Small intestine (tissue), 7 donors: Measurements from ENCODE around the gene STAG1. TPM values are rescaled to one million over a fixed set of nuclear protein-coding genes. Genes with fewer than 3 reads are reported as not detected.
"Not testable (repeated sequence)": the region's sequence is repeated elsewhere in the genome, so short reads cannot be mapped to it uniquely, and the experiment has no call there.

Experiments used
- DNase-seq, 2 donors: peaks; one replicate each; pipeline versions ENCODE4 v3.0.0 to v3.0.0-alpha.2; 2013
- FAIRE-seq: peaks from 2 replicates; lab custom pipeline; 2012; peaks lifted over from hg19 to GRCh38; lab: Jason Lieb, UNC
- H3K27ac ChIP-seq, 3 donors: one replicate each; pipeline ENCODE4 v1.5.1; 2013; ENCODE audit warnings: low read length in 2 of 3, mild to moderate bottlenecking in 2 of 3, control low read depth in 1 of 3, inconsistent platforms in 1 of 3, low read depth in 1 of 3, moderate library complexity in 1 of 3
- H3K27me3 ChIP-seq, 3 donors: one replicate each; pipeline ENCODE4 v1.6.1; 2013; ENCODE audit warnings: low read length in 3 of 3, inconsistent platforms in 1 of 3; ENCODE audit not compliant: control insufficient read depth in 3 of 3, insufficient read depth in 3 of 3
- H3K36me3 ChIP-seq, 3 donors: one replicate each; pipeline ENCODE4 v1.6.1; 2013; ENCODE audit warnings: low read length in 3 of 3, inconsistent platforms in 1 of 3, low read depth in 1 of 3, mild to moderate bottlenecking in 1 of 3, moderate library complexity in 1 of 3; ENCODE audit not compliant: control insufficient read depth in 3 of 3, insufficient read depth in 2 of 3
- H3K4me1 ChIP-seq, 3 donors: one replicate each; pipeline ENCODE4 v1.6.1; 2013; ENCODE audit warnings: low read length in 2 of 3, inconsistent platforms in 1 of 3, low read depth in 1 of 3, mild to moderate bottlenecking in 1 of 3, moderate library complexity in 1 of 3; ENCODE audit not compliant: control insufficient read depth in 3 of 3, insufficient read depth in 2 of 3
- H3K4me3 ChIP-seq, 3 donors: one replicate each; pipeline ENCODE4 v1.5.1; 2013; ENCODE audit warnings: low read length in 3 of 3, control low read depth in 1 of 3, inconsistent platforms in 1 of 3, low read depth in 1 of 3, mild to moderate bottlenecking in 1 of 3, moderate library complexity in 1 of 3
- H3K9me3 ChIP-seq, 2 donors: one replicate each; pipeline ENCODE4 v1.6.1; 2013; ENCODE audit warnings: low read depth in 1 of 2, low read length in 1 of 2; ENCODE audit not compliant: control insufficient read depth in 2 of 2, insufficient read depth in 1 of 2
- WGBS, 3 donors: extraction: QIAGEN DNeasy Blood & Tissue Kit; methylation state at CpG; one replicate each; pipeline ENCODE4 v1.1.7; 2013; 5-methylcytosine and 5-hydroxymethylcytosine counted together
- polyA plus RNA-seq, 4 donors: library from polyadenylated mRNA; stranded (reverse) in 3 of 4; unstranded in 1 of 4; fragments of 200-250 nt in 3 of 4; fragments of 120-200 nt in 1 of 4; gene quantifications; one replicate each; pipeline versions ENCODE4 v1.2.1 to v1.2.3, GENCODE V29; 2013
- donor health status: healthy with polysubstance abuse.
- donor health status: control.
- donor health status: control.
- donor health status: Bipolar disorder and iron deficiency.
- donor health status: healthy.

STAG1 gene
- polyA plus RNA-seq, 4 donors: 10.0 to 29.9 (median 11.4) TPM

GRCh38 chr3:136667081-136667480, 85.1 kb downstream of the STAG1 start:
- Histone ChIP-seq H3K27me3 (no peaks in the 10 kb centered on the region), H3K4me1 (no peaks in the 10 kb centered on the region), H3K9me3 (no peaks in the 10 kb centered on the region), H3K36me3 (peaks cover 0 to 15% (median 3%) of the 10 kb centered on the region in 3 donors), H3K4me3 (no peak overlapping the region), H3K27ac (no peak overlapping the region)
- WGBS, 3 donors: 75 to 89% (median 86%) methylated on average over 2 of the region's 2 CpGs
- no peak for FAIRE-seq
- DNase-seq: peak in 1 of 2 donors; percentile 12

DNA sequence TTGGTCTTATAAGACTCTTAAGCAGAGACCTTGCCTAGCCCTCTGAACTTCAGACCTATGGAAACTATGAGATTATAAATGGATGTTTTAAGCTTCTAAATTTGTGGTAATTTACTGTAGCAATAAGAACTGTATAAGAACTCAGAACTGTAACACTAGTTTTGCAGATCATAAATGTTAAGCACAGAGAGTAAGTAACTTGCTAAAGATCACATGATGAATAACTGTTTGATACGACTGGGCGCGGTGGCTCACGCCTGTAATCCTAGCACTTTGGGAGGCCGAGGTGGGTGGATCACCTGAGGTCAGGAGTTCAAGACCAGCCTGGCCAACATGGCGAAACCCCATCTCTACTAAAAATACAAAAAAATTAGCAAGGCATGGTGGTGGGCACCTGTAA, 85.9 kb downstream of the STAG1 start:
- not testable (repeated sequence) for H3K9me3 ChIP-seq, H3K27ac ChIP-seq, H3K4me1 ChIP-seq, DNase-seq, H3K27me3 ChIP-seq, FAIRE-seq, H3K4me3 ChIP-seq
- 80 to 89% (median 88%) methylated on average over 6 of the region's 6 CpGs for WGBS, 3 donors
- H3K36me3 ChIP-seq: peaks cover 0 to 12% (median 0%) of the 10 kb centered on the region in 3 donors

GRCh38 chr3:136664771-136665170, 87.4 kb downstream of the STAG1 start:
- peaks cover 0 to 8% (median 0%) of the 10 kb centered on the region in 3 donors for H3K36me3 ChIP-seq
- H3K27ac ChIP-seq: no peak overlapping the region
- no peaks in the 10 kb centered on the region for H3K4me1 ChIP-seq
- H3K4me3 ChIP-seq: no peak overlapping the region
- H3K9me3 ChIP-seq: no peaks in the 10 kb centered on the region
- DNase-seq: no peak
- 89 to 100% (median 97%) methylated on average over 1 of the region's 1 CpG for WGBS, 3 donors
- no peak for FAIRE-seq
- no peaks in the 10 kb centered on the region for H3K27me3 ChIP-seq

GRCh38 chr3:136661282-136661681, 90.9 kb downstream of the STAG1 start:
- H3K27me3 ChIP-seq: no peaks in the 10 kb centered on the region
- H3K9me3 ChIP-seq: no peaks in the 10 kb centered on the region
- FAIRE-seq: no peak
- no peak overlapping the region for H3K27ac ChIP-seq
- H3K4me3 ChIP-seq: no peak overlapping the region
- DNase-seq: no peak
- peaks cover 0 to 6% (median 0%) of the 10 kb centered on the region in 3 donors for H3K36me3 ChIP-seq
- 86 to 90% (median 90%) methylated on average over 4 of the region's 4 CpGs for WGBS, 3 donors
- H3K4me1 ChIP-seq: no peaks in the 10 kb centered on the region

DNA sequence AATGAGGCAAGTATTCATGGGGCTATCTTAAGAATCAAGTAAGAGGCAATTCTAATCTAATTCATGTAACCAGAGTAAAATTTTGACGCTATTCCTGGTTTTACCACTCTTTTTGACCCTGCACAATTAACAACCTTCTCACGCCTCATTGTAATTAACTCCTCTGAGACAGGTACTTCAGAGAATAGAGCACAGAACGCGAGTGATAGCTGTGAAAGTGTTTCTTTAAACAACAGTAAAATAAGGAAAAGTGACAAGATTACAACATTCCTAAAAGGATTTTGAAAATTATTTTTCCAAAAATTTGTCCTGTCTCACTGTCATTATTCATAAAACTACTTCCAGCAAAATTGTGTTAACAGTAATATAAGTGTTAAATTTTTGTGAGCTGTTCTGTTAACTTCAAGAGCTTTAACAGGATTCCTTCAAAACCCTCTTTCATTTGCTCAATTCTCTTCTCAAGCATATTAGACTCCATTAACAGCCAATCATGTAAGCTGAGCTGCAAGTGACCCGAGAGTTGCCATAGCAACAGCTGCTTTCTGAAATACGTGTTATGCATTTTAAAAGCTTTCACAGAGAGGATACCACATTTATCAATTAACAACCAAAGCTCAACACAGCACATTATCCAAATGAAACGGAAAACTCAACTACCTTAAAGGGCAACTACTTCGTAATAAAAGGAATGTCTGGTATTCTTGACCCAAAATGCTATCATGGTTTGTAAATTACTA, 93.1 kb downstream of the STAG1 start:
- Histone ChIP-seq H3K4me3 (no peak overlapping the region), H3K4me1 (no peaks in the 10 kb centered on the region), H3K36me3 (peaks cover 0 to 8% (median 1%) of the 10 kb centered on the region in 3 donors), H3K27ac (no peak overlapping the region), H3K27me3 (no peaks in the 10 kb centered on the region), H3K9me3 (peaks cover 0 to 4% of the 10 kb centered on the region in 2 donors)
- 74 to 90% (median 90%) methylated on average over 8 of the region's 8 CpGs for WGBS, 3 donors
- DNase-seq (no peak), FAIRE-seq (no peak)

DNA sequence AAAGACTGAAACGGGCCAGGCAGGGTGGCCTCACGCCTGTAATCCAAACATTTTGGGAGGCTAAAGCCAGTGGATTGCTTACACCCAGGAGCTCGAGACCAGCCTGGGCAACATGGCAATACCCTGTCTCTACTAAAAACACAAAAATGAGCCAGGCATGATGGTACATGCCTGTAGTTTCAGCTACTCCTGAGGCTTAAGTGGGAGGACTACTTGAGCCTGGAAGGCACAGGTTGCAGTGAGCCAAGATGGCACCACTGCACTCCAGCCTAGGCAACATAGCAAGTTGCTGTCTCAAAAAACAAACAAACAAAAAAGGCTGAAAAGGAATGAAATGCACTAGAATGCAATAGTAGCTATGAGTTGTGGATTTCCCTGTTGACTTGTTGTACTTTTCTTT, 94.7 kb downstream of the STAG1 start:
- no peak overlapping the region for H3K27ac ChIP-seq
- no peak for DNase-seq
- no peak overlapping the region for H3K4me3 ChIP-seq
- H3K36me3 ChIP-seq: peaks cover 0 to 5% (median 1%) of the 10 kb centered on the region in 3 donors
- FAIRE-seq: no peak
- no peaks in the 10 kb centered on the region for H3K4me1 ChIP-seq
- no peaks in the 10 kb centered on the region for H3K27me3 ChIP-seq
- 91 to 95% (median 94%) methylated on average over 3 of the region's 3 CpGs for WGBS, 3 donors
- H3K9me3 ChIP-seq: peaks cover 0 to 7% of the 10 kb centered on the region in 2 donors

DNA sequence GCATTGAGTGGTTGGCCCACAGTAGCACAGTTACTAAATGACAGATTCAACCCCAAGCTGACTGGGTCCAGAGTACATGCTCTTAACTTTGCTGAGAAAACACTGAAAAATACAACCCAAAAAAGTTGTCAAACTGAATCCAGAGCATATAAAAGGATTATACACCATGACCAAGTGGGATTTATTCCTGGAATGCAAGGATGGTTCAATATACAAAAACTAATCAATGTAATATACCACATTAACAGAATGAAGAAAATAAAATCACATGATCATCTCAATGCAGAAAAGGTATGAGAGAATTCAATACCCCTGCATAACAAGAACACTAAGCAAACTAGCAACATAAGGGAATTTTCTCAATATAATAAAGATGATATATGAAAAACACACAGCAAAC, 98.5 kb downstream of the STAG1 start:
- H3K27ac ChIP-seq: no peak overlapping the region

DNA sequence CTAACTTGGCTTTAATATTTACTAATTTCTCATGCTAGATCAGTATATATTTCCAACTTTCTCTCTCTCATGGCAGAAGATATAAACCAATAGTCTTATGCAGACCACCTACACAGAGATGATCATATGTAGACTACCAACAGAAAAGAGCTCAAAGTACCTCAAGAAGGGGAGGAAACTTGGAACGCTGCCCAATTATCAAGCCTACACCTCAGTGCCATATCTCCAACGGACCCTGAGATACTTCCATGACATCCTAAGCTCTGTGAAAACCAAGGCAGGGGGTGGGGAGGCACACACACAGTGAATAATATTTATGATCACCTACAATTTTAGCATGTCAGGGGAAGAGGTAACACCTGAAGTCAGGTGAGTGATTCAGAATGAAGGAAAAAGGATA, 100.6 kb downstream of the STAG1 start:
- DNase-seq: no peak
- no peaks in the 10 kb centered on the region for H3K27me3 ChIP-seq
- H3K36me3 ChIP-seq: peaks cover 0 to 6% (median 1%) of the 10 kb centered on the region in 3 donors
- no peaks in the 10 kb centered on the region for H3K4me1 ChIP-seq
- 48 to 72% (median 64%) methylated on average over 2 of the region's 2 CpGs for WGBS, 3 donors
- H3K27ac ChIP-seq: no peak overlapping the region
- no peak for FAIRE-seq
- H3K9me3 ChIP-seq: peaks cover 0 to 7% of the 10 kb centered on the region in 2 donors
- H3K4me3 ChIP-seq: no peak overlapping the region

More for the DNA sequence above, 98.5 kb downstream of the STAG1 start:
- Histone ChIP-seq H3K4me1 (no peaks in the 10 kb centered on the region), H3K27me3 (no peaks in the 10 kb centered on the region), H3K36me3 (peaks cover 0 to 6% (median 1%) of the 10 kb centered on the region in 3 donors), H3K4me3 (no peak overlapping the region), H3K9me3 (peaks cover 0 to 7% of the 10 kb centered on the region in 2 donors)
- DNase-seq (no peak), FAIRE-seq (no peak)
